Measurements from ENCODE around the gene EFTUD2. TPM values are rescaled to one million over a fixed set of nuclear protein-coding genes. Genes with fewer than 3 reads are reported as not detected.

The EFTUD2 gene
- total RNA-seq, 2 donors from 2014 or later, result 56.0 to 88.0 TPM

GRCh38 chr17:44926821-44927525, 27.7 kb upstream of the EFTUD2 start:
- no peak for DNase-seq (ENCODE audit: low spot score)
- Histone ChIP-seq H3K4me1 (replicated peaks) (no peaks in the 10 kb centered on the region), H3K27me3 (replicated peaks; ENCODE audit: insufficient read depth) (no peaks in the 10 kb centered on the region), H3K27ac (no peak overlapping the region), H3K36me3 (no peaks in the 10 kb centered on the region), H3K4me3 (no peak overlapping the region), H3K9me3 (no peaks in the 10 kb centered on the region)
- 94% methylated on average over 15 of the region's 15 CpGs for WGBS
- intact Hi-C loops (cut with DNase I), result no loop called here
- TF ChIP-seq, protein P1, sequence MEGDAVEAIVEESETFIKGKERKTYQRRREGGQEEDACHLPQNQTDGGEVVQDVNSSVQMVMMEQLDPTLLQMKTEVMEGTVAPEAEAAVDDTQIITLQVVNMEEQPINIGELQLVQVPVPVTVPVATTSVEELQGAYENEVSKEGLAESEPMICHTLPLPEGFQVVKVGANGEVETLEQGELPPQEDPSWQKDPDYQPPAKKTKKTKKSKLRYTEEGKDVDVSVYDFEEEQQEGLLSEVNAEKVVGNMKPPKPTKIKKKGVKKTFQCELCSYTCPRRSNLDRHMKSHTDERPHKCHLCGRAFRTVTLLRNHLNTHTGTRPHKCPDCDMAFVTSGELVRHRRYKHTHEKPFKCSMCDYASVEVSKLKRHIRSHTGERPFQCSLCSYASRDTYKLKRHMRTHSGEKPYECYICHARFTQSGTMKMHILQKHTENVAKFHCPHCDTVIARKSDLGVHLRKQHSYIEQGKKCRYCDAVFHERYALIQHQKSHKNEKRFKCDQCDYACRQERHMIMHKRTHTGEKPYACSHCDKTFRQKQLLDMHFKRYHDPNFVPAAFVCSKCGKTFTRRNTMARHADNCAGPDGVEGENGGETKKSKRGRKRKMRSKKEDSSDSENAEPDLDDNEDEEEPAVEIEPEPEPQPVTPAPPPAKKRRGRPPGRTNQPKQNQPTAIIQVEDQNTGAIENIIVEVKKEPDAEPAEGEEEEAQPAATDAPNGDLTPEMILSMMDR (IDR thresholded peaks at IDR 0.05), result no peak
- TF ChIP-seq POLR2A (IDR thresholded peaks at IDR 0.05) (no peak), POLR2AphosphoS5 (IDR thresholded peaks at IDR 0.05) (no peak)

DNA sequence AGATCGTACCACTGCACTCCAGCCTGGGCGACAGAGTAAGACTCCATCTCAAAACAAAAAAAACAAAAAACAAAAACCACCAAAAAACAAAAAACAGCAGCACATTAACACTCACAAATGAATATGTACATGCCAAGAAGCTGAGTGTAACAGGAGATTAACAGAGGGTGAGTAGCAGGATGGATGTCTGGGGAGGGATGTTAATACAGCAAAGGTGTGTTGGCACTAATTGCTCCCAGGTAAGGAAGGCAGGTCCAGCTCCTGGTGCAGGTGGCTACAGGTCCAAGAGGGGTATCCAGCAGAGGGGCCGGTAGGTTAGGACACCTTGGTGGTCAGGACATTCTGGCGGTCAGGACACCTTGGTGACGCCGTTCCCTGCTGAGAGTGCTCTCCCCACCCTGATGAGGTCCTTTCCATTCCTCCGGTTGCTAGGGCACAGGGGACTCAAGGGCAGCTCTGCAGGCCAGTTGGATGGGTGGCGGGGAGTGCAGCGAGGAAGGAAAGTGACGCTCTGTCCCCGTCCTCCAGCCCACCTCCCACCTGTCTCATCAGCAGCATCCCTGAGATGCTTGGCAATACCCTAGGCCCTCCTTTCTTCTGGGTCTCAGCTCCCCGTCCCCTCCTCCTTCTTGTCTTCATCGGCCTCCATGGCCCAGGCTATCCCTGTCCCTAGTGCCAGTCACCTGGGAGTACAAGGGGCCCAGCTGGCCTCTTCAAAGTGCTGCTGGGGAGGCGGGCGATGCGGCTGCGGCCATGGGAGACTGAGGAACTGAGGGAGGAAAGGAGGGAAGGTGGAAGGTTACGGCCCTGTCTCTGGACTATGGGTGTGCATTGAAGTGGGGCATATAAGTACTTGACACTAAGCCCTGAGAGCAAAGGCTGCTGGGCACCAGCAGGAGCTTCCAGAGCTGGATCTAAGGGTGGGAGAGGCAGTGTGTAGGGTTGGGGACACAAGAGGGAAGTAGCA, 26.8 kb upstream of the EFTUD2 start:
- no peaks in the 10 kb centered on the region for H3K9me3 ChIP-seq
- no peaks in the 10 kb centered on the region for H3K27me3 ChIP-seq (replicated peaks; ENCODE audit: insufficient read depth)
- no peaks in the 10 kb centered on the region for H3K4me1 ChIP-seq (replicated peaks)
- H3K27ac ChIP-seq, result no peak overlapping the region
- TF ChIP-seq POLR2AphosphoS5 (IDR thresholded peaks at IDR 0.05), result no peak
- TF ChIP-seq, protein P1 (IDR thresholded peaks at IDR 0.05), result no peak
- no peak for TF ChIP-seq POLR2A (IDR thresholded peaks at IDR 0.05)
- DNase-seq (ENCODE audit: low spot score), result no peak
- no peaks in the 10 kb centered on the region for H3K36me3 ChIP-seq
- WGBS, result 95% methylated on average over 18 of the region's 18 CpGs
- intact Hi-C loops (cut with DNase I), result no loop called here
- H3K4me3 ChIP-seq, result no peak overlapping the region

DNA sequence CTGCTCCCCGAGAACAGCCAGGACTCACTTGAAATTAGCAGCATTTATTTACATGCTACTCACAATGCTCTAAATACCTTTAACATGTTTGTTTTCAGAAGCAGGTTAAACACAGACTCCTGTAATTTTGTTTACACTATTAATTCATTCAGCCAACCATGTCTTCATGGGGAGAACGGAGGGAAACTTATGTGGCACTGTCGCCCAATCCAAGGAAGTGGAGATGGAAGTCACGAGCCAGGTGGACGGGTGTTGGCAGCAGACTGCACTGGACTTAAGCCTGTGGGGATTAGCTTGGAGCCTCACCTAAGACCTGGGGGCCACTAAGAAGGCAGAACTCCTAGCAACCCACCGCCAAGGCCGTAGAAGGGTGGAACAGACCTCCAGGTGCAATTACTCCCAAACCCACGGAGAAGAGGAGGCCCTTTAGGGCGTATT, 24.9 kb upstream of the EFTUD2 start:
- Histone ChIP-seq H3K4me1 (replicated peaks) (no peaks in the 10 kb centered on the region), H3K27me3 (replicated peaks; ENCODE audit: insufficient read depth) (no peaks in the 10 kb centered on the region), H3K27ac (no peak overlapping the region), H3K9me3 (no peaks in the 10 kb centered on the region), H3K36me3 (no peaks in the 10 kb centered on the region), H3K4me3 (no peak overlapping the region)
- intact Hi-C loops (cut with DNase I), result no loop called here
- TF ChIP-seq, protein P1 (IDR thresholded peaks at IDR 0.05), result no peak
- TF ChIP-seq POLR2AphosphoS5 (IDR thresholded peaks at IDR 0.05), result peak; percentile 52
- no peak for DNase-seq (ENCODE audit: low spot score)
- WGBS, result 59% methylated on average over 9 of the region's 9 CpGs

GRCh38 chr17:44922746-44923470, 23.7 kb upstream of the EFTUD2 start:
- H3K4me1 ChIP-seq (replicated peaks), result no peaks in the 10 kb centered on the region
- no peaks in the 10 kb centered on the region for H3K27me3 ChIP-seq (replicated peaks; ENCODE audit: insufficient read depth)
- TF ChIP-seq POLR2AphosphoS5 (IDR thresholded peaks at IDR 0.05) (no peak), POLR2A (IDR thresholded peaks at IDR 0.05) (no peak)
- TF ChIP-seq, protein P1 (IDR thresholded peaks at IDR 0.05), result no peak
- H3K36me3 ChIP-seq, result no peaks in the 10 kb centered on the region
- H3K27ac ChIP-seq, result no peak overlapping the region
- H3K9me3 ChIP-seq, result no peaks in the 10 kb centered on the region
- 75% methylated on average over 19 of the region's 19 CpGs for WGBS
- H3K4me3 ChIP-seq, result no peak overlapping the region
- intact Hi-C loops (cut with DNase I), result no loop called here
- DNase-seq (ENCODE audit: low spot score), result no peak
